NOMO-1 treated with dmso at 0.1 percent for 144 hours (cell line): ENCODE results near the gene KAT6B.

ENCODE experiments used
- DNase-seq: peaks from one replicate; lab custom pipeline; 2025; ENCODE audit not compliant: unreplicated experiment; lab: John Stamatoyannopoulos, UW

Gene KAT6B

GRCh38 chr10:74822521-74823089 is 3.8 kb upstream of the KAT6B start:
- DNase-seq: peak; percentile 8

GRCh38 chr10:74823791-74824183 is 2.6 kb upstream of the KAT6B start:
- DNase-seq: no peak

DNA sequence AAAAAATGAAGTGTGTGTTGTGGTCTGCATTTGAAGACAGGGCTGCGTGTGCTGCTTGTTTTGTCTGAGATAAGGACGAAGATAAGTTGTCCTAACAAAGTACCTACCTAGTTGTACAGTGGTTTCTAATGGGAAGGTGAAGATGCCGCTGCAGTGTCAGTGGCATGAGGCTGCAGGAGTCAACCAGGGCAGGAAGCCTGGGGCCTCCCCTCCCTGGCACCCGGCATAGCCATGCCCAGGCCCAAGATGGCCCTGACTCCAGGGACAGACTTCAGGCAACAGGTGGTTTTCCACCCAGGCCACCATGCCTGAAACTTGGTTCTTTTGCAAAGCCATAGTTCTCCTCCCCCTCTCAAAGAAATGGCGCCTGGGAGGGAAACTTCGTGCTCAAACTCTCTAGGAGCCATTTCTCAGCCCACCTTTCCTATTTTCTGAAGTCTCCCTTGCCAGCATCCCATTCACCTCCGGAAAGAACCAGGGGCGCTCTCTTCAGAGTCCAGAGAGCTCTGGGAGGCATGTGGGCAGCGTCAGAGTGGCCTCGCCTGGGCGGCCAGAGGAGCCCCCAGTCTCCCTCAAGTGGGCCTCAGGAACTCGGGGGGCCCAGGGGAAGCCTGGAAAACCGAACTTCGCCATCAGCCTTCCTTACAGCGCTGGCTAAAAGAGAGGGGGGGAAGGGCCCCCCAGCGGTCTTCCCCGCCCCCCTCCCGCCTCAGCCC is 2.1 kb upstream of the KAT6B start:
- no peak for DNase-seq

GRCh38 chr10:74824900-74825370 is 1.5 kb upstream of the KAT6B start:
- DNase-seq: peak; percentile 52

DNA sequence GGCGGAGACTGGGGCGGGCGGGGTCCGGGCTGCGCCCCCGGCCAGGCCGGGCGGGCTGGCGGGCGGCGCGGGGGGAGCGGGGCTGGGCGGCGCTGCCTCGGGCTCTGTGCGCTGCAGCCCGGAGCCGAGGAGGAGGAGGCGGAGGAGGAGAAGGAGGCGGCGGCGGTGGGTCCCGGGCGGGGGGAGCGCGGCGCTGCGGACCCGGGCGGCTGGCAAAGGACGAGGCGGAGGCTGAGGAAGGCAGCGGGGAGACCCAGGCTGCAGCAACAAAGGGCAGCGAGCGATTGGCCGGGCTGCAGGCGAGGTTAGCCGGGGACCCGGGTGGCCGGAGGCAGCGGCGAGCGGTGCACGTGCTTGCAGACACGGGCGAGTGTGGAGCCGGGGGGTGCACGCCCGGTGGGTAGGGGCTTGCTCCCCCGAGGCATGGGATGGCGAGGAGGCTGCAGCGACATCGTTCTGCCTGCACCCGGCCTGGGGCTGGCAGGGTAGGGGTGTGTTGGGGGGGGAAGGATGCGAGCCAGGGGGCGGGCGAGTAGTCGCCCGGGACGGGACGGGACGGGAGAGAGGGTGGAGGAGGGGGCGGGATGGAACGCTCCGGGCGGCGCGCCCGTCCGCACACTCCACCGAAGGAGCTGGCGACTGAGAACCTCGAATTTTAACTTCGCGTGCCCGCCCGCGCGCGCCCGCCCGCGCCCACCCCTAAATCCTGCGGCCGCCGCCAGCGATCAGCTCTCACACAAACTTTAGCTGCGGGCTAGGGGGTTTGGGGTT is 844 bp upstream of the KAT6B start:
- DNase-seq: no peak

DNA sequence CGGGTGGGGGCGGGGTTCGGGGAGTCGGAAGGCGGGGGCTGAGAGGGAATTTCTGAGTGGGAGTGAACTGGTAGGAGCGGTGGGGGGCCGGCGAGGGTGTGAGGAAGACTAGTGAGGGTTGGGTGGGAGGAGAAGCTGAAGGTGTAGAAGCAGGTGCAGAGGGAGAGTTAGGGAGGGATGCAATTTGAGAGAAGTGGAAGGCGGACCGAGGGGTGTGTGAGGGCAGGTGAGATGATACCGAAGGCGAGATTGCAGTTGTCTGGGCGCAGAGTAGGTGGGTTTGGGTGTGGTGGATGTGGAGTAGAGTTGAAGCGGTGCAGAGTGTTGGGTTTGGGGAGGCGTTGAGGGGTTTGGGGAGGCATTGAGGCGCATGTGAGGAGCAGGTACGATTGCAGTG is 643 bp downstream of the KAT6B start:
- peak; percentile 65 for DNase-seq

DNA sequence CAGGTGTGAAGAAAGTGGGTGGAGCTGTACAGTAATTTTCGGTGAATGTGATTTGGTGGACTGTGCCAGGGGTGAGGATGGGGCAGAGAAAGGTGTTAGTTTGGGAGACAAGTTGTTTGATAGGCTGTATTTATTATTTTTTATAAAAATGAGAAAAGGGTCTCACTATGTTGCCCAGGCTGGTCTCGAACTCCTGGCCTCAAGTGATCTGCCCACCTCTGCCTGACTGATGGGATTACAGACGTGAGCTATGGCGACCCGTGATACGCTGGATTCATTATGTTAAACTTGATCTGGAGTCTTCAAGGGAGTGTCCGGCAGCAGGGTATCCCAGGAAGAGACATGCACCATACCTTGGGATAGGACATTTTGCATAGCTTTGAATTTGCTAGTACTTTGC is 1.3 kb downstream of the KAT6B start:
- DNase-seq: no peak

- no peak for DNase-seq
Measured at GRCh38 chr10:74828946-74829345, 2.5 kb downstream of the KAT6B start.

DNA sequence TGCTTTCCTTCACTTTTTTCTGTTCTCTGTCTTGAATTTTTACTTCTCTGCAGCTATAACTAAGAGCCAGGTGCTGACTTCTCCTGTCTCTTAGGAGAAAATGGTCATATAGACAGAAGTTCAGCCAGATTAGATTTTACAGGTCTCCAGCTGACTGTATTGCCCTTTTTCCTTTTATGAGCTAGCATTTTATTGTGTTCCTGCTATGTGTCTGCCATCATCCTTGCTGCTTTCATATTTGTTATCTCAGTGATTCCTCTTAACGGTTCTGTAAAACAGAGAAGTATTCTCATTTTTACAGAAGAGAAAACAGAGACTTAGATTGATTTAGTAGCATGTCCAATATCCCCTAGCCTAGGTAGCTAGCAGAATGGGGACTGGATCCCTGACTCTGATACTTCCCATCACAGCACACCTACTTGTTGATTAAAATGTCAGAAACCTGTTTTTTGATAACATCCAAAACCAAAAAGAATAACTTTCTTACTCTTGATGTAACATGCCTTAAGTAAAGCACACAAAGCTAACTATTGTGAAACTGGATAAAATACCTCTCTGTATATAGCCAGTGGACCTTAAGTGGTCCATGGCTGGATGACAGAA is 5.2 kb downstream of the KAT6B start:
- no peak for DNase-seq

- no peak for DNase-seq
Measured at GRCh38 chr10:74835963-74836362, 9.6 kb downstream of the KAT6B start.

- no peak for DNase-seq
Measured at GRCh38 chr10:74836877-74837276, 10.5 kb downstream of the KAT6B start.

DNA sequence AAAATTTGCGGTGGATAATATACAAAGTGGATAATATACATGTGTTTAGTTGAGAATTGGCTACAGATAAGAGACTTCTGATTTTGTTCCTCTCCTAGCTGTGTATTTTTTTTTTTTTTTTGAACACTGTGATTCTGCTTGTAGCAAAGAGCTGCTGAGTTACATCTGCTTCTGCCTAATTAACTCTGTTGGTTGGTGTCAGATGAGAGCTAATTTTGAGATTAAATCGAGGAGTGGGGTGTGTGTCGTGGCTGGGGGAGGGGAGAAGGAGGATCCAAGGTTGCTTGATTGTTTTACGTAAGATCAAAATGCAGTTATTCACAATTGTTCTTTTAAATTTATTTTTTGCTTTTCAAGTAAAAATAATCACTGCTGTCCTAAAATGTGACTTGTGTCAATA is 11.3 kb downstream of the KAT6B start:
- DNase-seq: no peak

DNA sequence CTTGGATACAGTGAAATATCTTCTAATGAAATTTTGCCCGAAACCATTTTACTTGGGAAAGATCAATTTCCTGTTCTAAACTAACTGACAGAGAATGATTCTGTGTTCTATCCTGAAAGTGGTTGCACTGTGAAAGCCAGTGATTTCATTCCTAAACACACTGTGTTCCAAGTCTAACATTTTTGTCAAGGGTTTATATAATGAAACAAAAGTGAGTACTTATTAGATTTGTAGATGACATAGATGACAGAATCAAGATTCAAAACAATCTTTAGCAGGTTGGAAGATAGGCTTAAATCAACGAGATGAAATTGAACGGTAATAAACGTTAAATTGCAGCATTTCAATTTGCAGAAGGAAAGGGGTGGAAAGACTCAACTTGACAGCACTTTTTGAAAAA is 13.3 kb downstream of the KAT6B start:
- DNase-seq: no peak

- DNase-seq: no peak
Measured at GRCh38 chr10:74841265-74841973, 15.0 kb downstream of the KAT6B start.

GRCh38 chr10:74842301-74842954 is 16.0 kb downstream of the KAT6B start:
- DNase-seq: peak; percentile 53

GRCh38 chr10:74846958-74847357 is 20.6 kb downstream of the KAT6B start:
- no peak for DNase-seq

DNA sequence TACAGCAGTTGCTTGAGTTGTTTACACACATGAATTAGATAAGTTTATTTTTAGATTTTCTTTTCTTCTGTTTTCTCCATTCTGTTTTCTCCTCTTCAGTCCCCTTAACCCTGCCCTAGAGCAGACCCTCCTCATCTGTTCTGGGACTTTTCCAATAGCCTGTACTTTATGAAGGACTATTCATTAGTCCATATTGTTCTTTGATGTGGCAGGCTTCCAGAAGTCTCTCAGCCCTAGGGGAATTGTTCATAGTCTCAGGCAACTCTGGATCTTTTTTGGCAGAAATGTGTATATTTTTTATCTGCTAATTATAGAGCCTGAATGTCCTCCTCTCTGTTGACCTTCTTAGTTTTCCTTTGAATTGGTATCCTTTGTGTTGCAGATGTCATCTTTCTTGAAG is 25.4 kb downstream of the KAT6B start:
- DNase-seq: no peak

- no peak for DNase-seq
Measured at GRCh38 chr10:74852381-74852780, 26.0 kb downstream of the KAT6B start.

DNA sequence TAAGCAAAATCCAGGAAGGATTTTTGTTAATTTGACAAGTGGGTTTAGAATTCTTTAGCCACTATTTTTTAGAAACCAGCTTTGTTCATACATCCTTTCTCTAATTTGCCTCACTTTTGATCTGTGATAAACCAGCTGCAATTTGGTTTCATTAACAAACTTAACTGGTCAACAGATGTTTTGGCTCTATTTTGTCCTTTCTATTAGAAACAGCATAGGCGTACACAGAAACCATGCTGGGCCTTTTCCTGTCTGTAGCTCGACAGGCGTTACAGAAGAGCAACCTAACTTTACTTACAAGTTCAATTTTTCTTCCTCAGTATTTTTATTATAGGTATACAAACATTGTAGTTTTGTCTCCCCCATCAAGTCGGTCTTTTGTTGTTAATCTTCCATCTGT is 28.2 kb downstream of the KAT6B start:
- no peak for DNase-seq

GRCh38 chr10:74855027-74855426 is 28.6 kb downstream of the KAT6B start:
- no peak for DNase-seq

- DNase-seq: no peak
Measured at GRCh38 chr10:74855439-74855838, 29.0 kb downstream of the KAT6B start.
